Neural cell (in vitro differentiated cells): ENCODE measurements around the gene KLHL6.

Experiments
- CTCF ChIP-seq: fragments of 450-650 bp; IDR thresholded peaks from 2 replicates; pipeline ENCODE4 v1.5.1; 2014; ENCODE audit warnings: antibody characterized with exemption, mild to moderate bottlenecking, moderate library complexity; ENCODE audit not compliant: poor library complexity, severe bottlenecking
- EP300 ChIP-seq: fragments of 450-650 bp; conservative IDR thresholded peaks from 2 replicates; pipeline ENCODE4 v1.6.1; 2014; ENCODE audit warnings: antibody characterized with exemption, mild to moderate bottlenecking, moderate library complexity; ENCODE audit not compliant: poor library complexity, severe bottlenecking
- EZH2 ChIP-seq: fragments of 200-600, 300-800 bp; shearing (Covaris generic), sonication (generic); IDR thresholded peaks from 2 replicates; pipeline ENCODE4 v1.6.1; 2014; ENCODE audit warnings: antibody characterized with exemption, low read length, borderline replicate concordance, mild to moderate bottlenecking; ENCODE audit not compliant: insufficient read depth, poor library complexity, severe bottlenecking
- POLR2AphosphoS5 ChIP-seq: IDR thresholded peaks from 2 replicates; pipeline ENCODE4 v1.6.1; 2012
- RAD21 ChIP-seq: fragments of 450-650 bp; conservative IDR thresholded peaks from 2 replicates; pipeline ENCODE4 v1.6.1; 2014; ENCODE audit warnings: antibody characterized with exemption, mild to moderate bottlenecking, moderate library complexity
- REST ChIP-seq: IDR thresholded peaks from 2 replicates; pipeline ENCODE4 v1.6.1; 2012; ENCODE audit warnings: borderline replicate concordance
- TAF1 ChIP-seq: IDR thresholded peaks from 2 replicates; pipeline ENCODE4 v1.6.1; 2012; ENCODE audit warnings: low read depth

GRCh38 chr3:183444748-183445147 lies 110.8 kb downstream of the KLHL6 start:
- TF ChIP-seq EP300 (no peak), CTCF (no peak), EZH2 (no peak), POLR2AphosphoS5 (no peak), REST (no peak), RAD21 (no peak), TAF1 (no peak)
